Measurements from ENCODE around the gene GSG1L. TPM values are rescaled to one million over a fixed set of nuclear protein-coding genes. Genes with fewer than 3 reads are reported as not detected.

The GSG1L gene
- total RNA-seq, 1 experiment from 2014 or later = not detected

GRCh38 chr16:28089992-28090365 lies 26.5 kb upstream of the GSG1L start:
- Histone ChIP-seq H3K4me3 (no peak overlapping the region), H4K20me1 (ENCODE audit: insufficient read depth) (no peaks in the 10 kb centered on the region; the same call in 1 of the 2 replicates), H2AFZ (no peak overlapping the region), H3K4me1 (replicated peaks; ENCODE audit: insufficient read depth) (peaks cover 33% of the 10 kb centered on the region), H3K79me2 (ENCODE audit: low read depth) (0 out of 2 replicates have a peak, but pooled peaks cover 4% of the 10 kb centered on the region), H3K27ac (no peak overlapping the region), H3K9me3 (ENCODE audit: insufficient read depth, low read depth) (no peaks in the 10 kb centered on the region), H3K36me3 (ENCODE audit: low read depth) (no peaks in the 10 kb centered on the region), H3K27me3 (ENCODE audit: insufficient read depth, low read depth) (no peaks in the 10 kb centered on the region), H3K9me2 (ENCODE audit: insufficient read depth) (no peaks in the 10 kb centered on the region), H3F3A (ENCODE audit: insufficient read depth, low read depth) (peaks cover 41% of the 10 kb centered on the region), H3K4me2 (no peak overlapping the region)
- ChIA-PET POLR2A (ENCODE audit: unreplicated experiment) (no interaction called here), CTCF (no interaction called here)
- TF ChIP-seq EZH2 (IDR thresholded peaks at IDR 0.05; ENCODE audit: low read depth) = no peak
- no peak for TF ChIP-seq CTCF (conservative IDR thresholded peaks at IDR 0.05)
- intact Hi-C loops (cut with micrococcal nuclease; ENCODE audit: unreplicated experiment) = loop anchor here (5.0 kb wide), 1 partner anchor 628 kb away; no protein-coding TSS in a partner anchor
- BruUV-seq (replicated peaks) = no TSS peak
- no peak for DNase-seq

DNA sequence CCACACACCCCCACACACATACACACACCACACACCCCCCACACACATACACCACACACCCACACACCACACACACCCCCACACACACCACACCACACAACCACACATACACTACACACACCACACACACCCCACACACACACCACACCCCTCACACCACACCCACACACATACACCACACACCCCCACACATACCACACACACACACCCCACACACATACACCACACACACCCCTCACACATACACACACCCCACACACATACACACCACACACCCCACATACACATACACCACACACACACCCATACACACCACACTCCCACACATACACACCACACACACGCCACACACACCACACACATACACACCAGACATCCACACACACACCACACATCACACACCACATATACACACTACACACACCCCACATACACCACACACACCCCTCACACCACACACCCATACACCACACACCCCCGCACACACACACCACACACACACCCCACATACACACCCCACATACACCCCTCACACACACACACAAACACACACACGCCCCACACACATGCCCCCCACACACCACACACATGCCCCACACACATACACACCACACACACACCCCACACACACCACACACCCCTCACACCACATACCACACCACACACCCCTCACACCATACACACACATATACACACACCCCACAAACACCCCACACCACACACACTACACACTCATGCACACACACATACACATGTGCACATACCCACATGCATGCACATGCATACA lies 25.9 kb upstream of the GSG1L start:
- no peak overlapping the region for H3K4me3 ChIP-seq
- no peak for DNase-seq
- no TSS peak for BruUV-seq (replicated peaks)
- no peak overlapping the region for H3K4me2 ChIP-seq
- CTCF ChIA-PET = no interaction called here
- no peaks in the 10 kb centered on the region for H3K9me3 ChIP-seq (ENCODE audit: insufficient read depth, low read depth)
- H3F3A ChIP-seq (ENCODE audit: insufficient read depth, low read depth) = peaks cover 37% of the 10 kb centered on the region
- POLR2A ChIA-PET (ENCODE audit: unreplicated experiment) = no interaction called here
- H3K9me2 ChIP-seq (ENCODE audit: insufficient read depth) = no peaks in the 10 kb centered on the region
- H3K79me2 ChIP-seq (ENCODE audit: low read depth) = 0 out of 2 replicates have a peak, but pooled peaks cover 4% of the 10 kb centered on the region
- no peaks in the 10 kb centered on the region; the same call in 1 of the 2 replicates for H4K20me1 ChIP-seq (ENCODE audit: insufficient read depth)
- TF ChIP-seq EZH2 (IDR thresholded peaks at IDR 0.05; ENCODE audit: low read depth) (no peak), CTCF (conservative IDR thresholded peaks at IDR 0.05) (no peak)
- no peaks in the 10 kb centered on the region for H3K36me3 ChIP-seq (ENCODE audit: low read depth)
- no peak overlapping the region for H3K27ac ChIP-seq
- intact Hi-C loops (cut with micrococcal nuclease; ENCODE audit: unreplicated experiment) = no loop called here
- peaks cover 33% of the 10 kb centered on the region for H3K4me1 ChIP-seq (replicated peaks; ENCODE audit: insufficient read depth)
- no peak overlapping the region for H2AFZ ChIP-seq
- H3K27me3 ChIP-seq (ENCODE audit: insufficient read depth, low read depth) = no peaks in the 10 kb centered on the region

DNA sequence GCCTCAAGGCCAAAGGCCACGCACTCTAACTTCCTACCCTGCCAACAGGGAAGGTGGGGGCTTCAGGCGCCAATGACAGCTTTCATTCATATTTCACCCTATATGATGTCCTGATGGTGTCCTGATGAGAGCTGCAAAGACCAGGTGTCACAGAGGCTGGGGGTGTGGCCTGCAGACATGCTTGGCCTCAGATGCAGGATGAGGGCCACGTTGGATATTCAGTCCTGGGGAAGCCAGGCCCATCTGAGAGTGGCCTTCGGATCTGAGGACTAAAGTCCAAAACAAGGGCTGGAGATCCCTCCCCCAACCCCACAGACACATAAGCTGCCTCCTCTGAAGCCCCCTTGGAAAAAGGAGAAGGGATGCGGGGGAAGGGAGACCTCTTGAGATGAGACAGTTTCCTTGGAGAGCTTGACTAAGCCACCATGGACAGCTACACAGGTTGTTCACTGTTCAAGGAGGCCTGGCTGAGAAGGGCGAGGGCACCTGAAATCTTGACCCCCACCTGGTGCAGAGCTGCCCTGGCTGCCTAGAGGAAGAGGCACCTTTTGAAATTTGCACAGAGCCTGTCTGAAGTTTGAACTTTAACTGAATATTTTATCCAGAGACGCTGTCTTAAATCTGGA lies 24.3 kb upstream of the GSG1L start:
- Histone ChIP-seq H3K27ac (no peak overlapping the region), H3K9me3 (ENCODE audit: insufficient read depth, low read depth) (no peaks in the 10 kb centered on the region), H3K9me2 (ENCODE audit: insufficient read depth) (no peaks in the 10 kb centered on the region), H3K27me3 (ENCODE audit: insufficient read depth, low read depth) (no peaks in the 10 kb centered on the region), H3K4me3 (no peak overlapping the region), H3K4me1 (replicated peaks; ENCODE audit: insufficient read depth) (peaks cover 23% of the 10 kb centered on the region), H3K4me2 (no peak overlapping the region), H3K79me2 (ENCODE audit: low read depth) (0 out of 2 replicates have a peak, but pooled peaks cover 4% of the 10 kb centered on the region), H3K36me3 (ENCODE audit: low read depth) (no peaks in the 10 kb centered on the region), H2AFZ (no peak overlapping the region), H3F3A (ENCODE audit: insufficient read depth, low read depth) (peaks cover 20% of the 10 kb centered on the region), H4K20me1 (ENCODE audit: insufficient read depth) (no peaks in the 10 kb centered on the region; the same call in 1 of the 2 replicates)
- no peak for DNase-seq
- BruUV-seq (replicated peaks) = no TSS peak
- intact Hi-C loops (cut with micrococcal nuclease; ENCODE audit: unreplicated experiment) = no loop called here
- ChIA-PET POLR2A (ENCODE audit: unreplicated experiment) (no interaction called here), CTCF (no interaction called here)
- TF ChIP-seq EZH2 (IDR thresholded peaks at IDR 0.05; ENCODE audit: low read depth) (no peak), CTCF (conservative IDR thresholded peaks at IDR 0.05) (no peak)

Data from PC-9 (cell line).